OCI-M2 (cell line): ENCODE data around the gene LINC01488.
A peak's percentile ranks its signal among the peaks of the same experiment; 100 is the strongest.

ENCODE experiments used
- DNase-seq: peaks from one replicate; lab custom pipeline; 2025; ENCODE audit not compliant: unreplicated experiment; lab: John Stamatoyannopoulos, UW

Gene LINC01488

DNA sequence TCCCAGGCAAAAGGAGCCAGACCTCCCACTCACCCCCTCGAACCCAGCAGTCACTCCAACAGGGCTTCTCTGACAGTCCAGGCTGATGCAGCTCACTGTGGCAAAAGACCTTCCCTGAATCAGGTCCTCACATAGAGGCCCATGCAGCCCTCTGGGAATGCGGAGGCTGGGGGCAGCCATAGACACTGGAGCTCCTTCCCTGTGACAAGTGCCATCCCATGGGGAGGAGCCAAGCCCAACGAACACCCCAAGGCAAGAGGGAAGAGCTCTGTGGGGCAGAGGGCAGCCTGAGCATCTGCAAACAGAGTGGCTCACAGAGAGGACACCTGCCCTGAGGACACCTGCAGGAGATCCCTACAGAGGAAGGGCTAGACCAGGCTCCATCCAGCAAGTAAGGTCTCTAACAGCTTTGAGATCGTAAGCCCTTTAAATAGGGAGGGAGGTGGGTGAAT is at the start of gene LINC01488:
Gene LINC01488, plus strand, starts transcription at position 271 of the 452 bp plus-strand sequence.
- DNase-seq = no peak

DNA sequence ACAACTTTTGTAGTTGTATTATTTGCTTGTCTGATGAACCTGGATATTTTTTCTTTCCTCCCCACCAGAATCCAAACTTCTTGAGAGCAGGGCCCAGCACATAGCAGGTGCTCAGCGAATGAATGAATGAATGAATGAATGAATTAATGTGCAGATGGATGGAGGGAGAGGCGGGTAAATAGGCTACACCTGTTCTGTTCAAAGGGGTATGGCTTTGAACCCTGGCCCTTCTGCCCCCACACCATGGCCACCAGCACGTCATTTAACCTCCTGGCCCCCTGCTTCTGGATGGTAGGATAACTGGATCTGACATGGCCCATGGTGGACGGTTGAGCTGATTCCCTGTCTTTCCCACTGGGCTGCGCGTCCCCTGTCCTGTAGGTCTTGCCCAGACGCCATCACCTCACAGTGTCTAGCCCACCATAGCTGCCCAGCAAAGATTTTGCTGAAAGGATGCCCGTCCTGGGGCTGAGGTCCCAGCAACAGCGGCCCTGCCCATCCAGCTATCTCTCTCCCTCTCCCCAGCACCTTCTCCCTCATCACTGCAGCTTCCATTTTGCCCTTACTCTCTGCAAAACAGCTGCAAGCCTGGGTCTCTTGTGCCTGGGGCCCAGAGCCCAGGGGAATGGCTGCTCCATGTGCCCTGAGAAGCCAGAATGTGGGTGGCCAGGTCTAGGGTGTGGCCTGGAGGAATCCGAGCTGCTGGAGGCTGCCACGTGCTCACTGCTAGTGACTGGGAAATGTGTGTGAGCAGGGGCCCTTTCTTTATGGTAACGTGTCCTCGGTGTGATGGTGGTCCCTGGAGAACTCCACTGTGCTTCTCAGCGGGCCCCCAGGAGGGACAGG is 49.3 kb upstream of the LINC01488 start:
- no peak for DNase-seq

DNA sequence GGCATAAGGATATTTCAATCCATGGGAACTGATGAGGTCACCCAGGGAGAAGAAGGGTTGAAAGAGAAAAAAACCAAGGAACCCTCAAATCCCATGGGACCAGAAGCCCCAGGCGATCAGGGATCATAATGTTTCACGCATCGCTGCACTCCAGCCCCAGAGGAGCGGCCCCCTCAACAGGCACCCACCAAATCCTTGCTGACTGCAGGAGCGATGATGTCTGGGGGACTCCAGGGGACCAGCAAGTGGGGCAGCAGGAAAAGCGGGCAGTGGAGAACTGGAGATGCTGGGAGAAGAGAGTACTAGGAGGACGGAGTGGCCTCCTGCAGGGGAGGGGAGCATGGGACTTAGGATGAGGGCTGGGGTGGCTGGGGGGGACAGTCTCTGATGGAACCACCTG is 47.7 kb upstream of the LINC01488 start:
- no peak for DNase-seq

DNA sequence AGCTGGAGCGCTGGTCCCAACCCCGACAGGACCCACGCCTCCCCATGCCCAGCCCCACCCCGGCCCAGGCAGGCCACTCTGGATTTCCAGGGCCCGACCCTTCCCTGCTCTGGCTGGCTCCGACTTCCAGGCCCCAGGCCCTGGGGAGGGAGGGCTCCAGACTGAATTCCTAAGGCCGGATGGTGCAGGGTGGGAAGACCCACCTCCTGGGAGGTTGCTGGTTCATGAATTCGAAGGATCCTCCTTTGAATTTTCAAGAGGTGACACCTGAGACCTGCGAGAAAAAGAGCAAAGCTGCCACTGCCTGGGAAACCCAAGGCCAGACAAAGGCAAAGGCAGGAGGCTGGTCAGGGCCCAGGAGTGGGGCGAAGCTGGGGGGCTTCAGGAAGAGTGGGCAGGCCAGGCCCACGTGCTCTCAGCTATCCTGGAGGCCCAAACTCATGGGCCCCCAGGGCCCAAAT is 47.0 kb upstream of the LINC01488 start:
- no peak for DNase-seq

DNA sequence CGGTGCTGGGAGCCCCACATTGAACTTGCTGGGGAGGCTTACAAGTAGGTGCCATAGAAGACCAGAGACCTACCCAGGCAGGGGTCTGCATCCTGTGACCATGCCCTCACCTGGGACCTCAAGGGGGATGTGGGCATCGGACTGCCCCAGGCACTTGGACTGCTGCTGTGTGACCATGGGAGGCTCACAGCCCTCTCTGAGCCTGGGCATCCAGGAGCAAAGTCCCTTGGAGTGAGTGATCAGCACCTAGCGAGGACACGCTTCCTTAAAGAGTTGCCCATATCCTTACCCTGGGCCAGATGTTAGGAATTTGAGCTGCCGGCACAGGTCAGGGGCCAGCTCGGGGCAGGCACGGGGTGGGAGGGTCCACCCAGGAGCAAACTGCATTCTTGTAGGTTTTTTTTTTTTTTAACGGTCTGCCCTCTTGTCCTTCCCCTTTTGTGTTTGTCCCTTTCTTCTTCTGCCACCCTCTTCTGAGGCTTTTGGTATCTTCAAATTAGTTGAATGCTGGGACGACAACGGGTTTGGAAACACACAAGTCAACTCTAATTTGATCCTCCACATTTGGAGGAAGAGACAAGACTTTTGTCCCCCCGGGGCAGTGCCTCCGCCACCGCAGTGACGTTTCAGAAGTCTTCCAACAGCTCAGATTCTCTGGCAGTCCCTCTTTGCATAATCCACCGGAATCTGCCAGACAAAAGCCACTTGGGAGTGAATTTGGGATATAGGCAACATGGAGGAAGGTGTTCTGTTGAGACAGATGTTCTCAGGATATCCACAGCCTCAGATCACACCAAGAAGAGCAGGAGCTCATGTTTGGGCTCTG is 46.1 kb upstream of the LINC01488 start:
- no peak for DNase-seq

DNA sequence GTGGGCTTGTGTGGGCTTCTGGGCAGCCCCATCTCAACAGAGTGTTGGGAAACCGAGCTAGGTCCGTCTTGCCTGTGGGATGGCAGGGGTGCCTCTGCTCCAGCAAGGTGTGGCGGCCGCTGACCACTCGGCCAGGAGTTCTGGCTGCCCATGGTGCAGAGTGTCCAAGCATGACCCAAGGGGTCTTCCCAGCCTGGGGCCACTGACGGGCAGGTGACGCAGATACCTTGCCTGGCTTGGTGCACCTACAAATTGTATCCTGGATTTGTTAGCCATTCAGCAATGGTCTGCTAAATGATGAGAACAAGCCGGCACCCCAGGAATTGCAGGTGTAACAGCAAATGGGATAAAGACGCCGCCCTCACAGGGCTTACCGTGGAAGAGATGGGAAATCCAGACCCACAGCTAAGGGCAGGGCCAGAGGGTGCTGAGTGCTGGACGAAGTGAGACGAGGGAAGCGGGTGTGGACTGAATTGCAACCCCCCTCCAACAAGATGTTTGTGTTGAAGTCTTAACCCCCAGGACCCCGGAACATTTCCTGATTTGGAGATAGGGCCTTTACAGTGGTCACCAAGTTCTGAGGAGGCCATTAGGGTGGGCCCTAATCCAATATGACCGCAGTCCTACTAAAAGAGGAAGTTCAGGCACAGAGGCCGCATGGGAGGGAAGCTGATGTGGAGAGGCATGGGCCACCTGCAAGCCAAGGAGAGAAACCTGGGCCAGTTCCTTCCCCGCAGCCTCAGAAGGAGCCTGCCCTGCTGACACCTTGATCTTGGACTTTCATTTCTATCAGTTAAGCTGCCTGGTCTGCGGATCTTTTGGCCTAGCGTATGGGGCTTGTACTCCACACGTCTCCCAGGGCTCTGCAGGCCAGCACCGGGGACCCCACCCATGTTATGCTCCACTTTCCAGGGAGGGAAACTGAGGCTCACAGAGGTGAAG is 45.2 kb upstream of the LINC01488 start:
- no peak for DNase-seq

DNA sequence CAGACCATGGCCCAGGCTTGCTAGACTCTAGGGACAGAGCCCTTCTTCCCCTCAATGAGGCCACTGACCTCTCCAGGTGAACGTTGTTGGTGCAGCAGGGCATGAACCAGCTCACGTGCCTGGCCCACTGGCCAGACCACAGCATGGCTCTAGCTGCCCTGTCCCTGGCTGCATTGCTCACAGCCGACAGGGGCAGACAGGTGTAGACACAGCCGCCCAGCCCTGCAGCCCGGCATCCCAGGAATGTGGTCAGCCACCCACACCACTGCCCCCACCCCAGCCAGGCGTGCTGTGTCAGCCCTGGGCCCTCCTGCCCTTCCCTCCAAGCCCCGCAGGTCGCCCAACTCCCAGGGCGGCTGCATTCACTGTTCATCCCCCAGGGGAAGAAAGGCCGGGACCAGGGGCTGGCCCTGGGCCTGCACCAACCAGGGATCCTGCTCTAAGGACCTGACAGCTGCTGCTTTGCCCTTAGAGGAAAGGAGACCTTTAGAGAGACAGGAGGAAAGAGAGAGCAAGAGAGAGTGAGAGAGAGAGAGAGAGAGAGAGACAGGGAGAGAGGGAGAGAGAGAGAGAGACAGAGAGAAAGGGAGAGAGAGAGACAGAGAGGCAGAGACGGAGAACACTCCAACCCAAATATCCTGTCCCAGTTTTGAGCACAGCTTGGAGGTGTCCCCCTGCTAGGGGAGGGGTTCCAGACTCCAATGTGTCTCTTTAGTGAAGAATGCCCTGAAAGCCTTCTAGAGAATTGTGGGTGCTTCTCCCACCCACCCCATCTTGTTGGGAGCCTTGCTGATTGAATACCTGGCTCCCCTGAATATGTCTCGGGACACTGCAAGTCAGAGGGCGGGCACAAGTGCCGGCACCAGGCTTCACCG is 44.2 kb upstream of the LINC01488 start:
- DNase-seq = no peak

DNA sequence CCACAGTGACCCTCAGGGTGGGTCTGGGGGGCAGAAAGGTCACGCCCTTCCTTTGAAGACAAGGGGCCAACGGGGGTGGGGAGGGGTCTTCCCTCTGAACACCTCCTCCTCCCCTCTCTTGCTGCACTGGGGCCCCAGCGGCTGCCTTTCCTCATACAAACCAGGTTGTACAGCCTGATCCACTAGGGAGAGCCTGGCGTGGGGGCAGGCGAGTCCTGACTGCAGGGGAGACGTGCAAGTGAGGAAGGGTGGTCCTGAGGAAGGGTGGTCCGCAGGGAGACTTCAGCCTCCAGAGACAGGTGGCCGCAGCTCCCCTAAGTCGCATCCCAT is 43.6 kb upstream of the LINC01488 start:
- no peak for DNase-seq

DNA sequence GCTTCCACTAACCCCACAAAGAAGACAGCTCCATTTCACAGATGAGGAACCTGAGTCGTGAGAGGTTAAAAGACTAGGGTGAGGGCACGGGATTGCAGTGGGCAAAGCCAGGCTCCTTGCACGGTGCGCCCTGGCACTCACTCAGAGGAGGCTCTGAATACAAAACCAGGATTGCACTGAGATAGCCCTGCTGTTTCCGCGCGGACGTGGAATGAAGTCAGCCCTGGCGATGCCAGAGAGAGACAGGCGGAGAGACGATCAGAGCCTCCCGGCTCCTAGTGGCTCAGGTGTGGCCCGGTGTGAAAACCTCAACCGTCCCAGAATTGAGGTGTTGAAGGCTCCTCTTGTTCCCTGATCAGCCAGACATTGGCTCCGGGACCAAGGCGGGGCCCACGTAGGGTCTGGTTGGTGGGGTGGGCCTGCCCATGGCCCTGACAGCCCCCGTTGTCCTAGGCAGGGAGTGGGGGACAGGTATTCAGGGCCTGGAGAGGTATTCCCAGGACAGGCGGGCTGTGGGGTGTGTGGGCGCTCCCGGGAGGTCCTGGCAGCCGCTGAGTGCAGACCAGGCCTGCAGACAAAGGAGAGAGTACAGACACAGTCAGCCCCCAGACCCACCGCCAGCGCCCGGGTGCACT is 43.1 kb upstream of the LINC01488 start:
- DNase-seq = no peak

DNA sequence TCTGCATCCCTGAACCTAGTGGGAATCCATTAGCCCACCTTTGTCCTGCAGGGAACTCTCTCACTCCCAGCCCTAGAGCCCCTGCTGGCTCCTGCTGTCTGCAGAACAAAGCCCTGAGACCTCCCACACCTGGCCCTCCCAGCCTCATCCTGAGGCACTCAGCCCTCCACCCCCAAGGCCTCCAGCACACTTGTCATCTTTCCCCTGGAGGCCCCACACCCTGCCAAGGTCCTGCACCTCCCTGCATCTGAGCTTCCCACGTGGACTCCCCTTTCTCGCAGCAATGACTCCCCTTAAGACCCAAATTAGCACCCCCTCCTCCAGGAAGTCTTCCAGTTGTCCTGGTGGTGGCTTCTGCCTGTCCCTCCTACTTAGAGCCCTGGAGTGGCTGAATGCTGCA is 42.3 kb upstream of the LINC01488 start:
- no peak for DNase-seq

DNA sequence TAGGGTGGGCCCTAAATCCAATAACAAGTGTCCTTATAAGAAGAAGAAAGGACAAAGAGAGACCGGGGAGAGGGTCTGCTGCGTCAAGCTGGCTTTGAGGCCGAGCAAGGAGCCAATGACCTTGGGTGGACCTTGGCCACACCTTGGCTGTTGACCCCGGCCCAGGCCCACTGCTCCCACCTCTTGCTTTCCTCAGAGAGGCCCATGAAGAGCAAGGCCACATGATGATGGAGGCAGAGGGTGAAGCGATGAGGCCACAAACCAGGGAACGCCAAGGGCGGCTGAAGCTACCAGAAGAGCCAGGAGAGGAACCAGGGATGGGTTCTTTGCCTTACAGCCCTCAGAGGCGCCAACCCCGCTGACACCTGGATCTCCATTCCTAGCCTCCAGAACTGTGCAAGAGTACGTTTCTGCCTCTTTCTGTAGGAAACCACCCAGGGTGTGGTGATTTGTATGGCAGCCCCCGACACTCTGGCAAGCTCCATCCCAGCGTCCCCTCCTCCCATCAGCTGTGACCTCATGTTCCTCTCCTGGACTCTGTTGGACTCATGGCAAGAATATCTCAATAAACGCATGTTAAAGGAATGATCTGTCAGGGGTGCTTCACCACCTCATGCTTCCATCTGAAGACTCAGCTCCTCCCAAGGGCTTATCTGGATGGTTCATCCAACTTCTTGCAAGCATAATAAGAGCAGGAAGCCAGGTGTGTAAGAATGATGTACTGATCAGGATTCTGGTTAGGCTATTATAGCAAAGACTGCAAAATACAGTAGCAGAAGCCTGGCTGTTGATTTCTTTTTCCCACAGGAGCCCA is 41.6 kb upstream of the LINC01488 start:
- no peak for DNase-seq

DNA sequence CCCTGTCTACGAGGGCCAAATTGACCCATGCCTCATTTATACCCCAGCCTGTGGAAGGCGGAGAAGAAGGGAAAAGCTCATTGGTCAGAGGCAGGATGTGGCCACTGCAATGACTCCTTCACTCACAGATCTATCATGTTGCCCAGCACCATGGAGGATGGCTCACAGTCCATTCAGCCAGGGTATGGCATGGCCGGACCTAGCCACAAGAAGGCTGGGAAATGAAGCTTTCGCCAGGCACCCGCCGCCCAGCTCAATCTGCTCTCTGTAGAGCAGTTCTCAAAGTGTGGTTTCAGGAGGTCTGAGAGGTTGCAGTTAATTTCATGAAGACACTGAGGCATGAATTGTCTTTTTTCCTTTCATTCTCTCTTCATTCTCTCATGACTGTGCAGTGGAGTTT is 40.6 kb upstream of the LINC01488 start:
- DNase-seq = no peak

DNA sequence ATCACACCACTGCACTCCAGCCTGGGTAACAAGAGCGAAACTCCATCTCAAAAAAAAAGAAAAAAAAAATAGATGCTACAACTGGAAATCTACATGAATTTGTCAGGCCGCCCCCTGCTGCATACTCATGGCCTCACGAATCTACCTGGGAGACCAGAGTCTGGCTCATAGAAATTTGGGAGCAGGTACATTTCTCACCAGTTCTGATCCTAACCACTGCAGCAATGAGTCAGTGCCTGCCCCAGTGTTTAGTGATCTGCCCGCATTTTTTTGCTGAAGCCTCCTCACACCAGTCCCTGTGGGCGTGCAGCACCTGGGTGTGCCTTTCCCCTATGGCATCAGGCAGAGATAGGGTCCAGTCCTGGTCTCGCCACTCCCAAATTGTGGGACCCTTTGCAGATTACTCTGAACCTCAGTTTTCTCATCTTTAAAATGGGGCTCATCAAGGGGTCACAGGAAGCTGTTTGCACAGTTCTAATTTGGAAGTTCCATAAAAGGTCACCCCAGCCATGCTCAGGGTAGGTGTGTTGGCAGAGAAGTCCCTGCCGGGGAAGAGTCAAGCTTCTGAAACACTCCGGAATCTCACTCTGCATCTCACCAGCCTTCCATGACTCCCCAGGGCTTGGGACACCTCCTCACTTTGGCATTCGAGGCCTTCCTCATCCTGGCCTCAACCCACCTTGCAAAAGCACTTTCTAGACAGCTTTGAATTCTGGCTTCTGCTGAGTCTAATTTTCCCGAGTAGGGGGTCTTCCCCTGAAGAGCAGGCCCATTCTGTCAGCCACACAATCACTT is 39.3 kb upstream of the LINC01488 start:
- no peak for DNase-seq

DNA sequence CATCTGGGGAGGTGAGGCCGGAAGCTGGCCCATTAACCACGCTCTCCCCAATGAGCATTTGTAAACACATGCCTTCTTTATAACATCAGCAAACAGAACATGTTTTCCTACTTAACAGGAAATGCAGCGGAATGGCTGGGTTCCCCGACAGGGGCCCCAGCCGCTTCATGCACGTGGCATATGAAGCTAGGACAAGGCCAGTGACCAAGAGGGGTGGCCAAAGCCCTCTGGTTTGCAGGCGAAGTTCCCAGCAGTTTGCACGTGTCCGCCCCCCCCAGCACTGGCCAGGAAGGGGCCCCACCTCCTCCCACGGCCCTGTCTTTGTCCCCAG is 38.7 kb upstream of the LINC01488 start:
- no peak for DNase-seq

DNA sequence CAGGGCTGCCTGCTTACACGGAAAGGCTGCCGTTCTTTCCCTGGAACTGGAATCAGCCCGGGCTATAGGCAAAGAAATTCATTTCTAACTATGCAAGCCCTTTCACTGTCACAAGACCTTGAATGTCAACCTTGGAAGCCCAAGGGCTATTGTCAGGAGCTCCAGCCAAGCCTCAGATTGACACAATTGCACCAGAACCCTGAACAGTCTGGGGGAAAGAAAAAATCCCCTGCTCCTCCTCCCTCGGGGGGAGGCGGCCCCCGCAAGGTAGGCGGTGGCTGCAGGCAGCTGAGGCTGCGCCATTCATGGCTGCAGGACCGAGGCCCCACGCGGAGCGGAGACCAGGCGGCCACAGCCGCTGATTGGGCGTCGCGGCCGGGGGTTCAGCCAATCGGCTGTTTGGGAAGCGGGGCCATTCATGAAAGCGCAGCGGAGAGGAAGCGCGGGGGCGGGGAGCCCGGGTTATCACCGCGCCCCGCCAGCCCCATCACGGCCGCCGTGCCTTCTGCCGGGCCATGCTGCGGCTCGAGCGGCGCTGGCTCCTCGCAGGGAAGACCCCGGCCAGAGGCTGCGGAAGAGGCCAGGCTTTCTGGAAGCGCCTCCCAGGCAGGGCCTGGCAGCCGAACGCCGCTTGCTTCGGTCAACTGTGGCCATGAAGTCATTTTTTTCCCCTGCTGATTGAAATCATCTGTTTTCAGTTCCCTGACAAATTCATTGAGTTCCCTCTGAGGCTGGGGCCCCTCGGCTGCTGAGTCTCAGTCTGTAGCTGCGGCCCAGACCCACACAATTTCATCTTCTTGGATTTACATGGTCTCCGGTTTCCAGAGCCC is 38.1 kb upstream of the LINC01488 start:
- peak; percentile 60 for DNase-seq

DNA sequence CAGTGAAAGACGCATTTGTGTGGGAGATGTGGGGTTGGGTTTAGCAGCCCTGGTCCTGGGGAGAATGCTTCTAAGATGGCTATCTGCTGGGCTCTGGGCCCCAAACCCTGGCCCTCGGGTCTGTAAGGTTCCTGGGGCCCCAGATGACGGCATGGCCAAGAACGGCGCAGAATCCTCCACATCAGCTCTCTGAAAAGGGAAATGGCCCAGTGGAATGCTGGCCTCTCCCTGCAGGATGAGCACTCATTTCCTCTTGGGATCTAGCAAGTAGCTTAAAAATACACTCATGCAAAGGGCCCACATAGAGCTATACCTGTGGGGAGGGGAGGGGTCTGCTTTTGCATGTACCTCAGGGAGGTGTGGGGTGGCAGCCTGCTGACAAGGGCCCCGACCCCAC is 37.5 kb upstream of the LINC01488 start:
- DNase-seq = no peak

DNA sequence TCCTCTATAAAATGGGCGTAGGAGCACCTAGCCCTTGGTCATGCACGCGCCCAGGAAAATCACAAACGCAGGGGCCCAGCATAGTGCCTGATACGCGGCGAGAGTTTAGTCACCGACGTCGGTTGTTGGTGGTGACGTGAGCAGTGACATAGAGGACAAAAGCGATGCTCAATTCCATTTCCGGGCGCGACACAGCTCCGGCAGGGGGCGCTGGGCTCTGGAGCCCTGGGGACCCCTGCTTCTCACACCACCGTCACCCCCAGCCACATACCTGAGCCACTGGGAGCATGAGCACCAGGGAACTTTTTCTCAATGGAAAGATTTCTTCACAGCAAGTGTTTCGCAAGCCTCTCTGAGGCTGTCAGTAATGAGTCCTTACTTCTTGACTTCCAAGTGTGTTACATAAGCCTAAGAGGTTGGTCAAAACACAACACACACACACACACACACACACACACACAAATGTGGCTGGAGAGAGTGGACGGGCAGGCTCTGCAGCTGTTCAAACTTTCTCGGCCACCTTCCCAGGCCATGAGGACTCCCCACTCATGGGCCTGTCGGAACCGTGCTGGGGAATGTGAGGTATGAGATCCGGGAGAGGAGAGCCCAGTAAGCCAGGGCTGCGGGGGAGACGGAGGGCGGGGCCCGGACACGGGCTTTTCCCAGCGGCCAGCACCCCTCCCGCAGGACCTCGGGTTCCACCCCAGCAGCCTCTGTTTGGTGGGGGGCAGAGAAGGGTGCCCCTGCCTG is 36.9 kb upstream of the LINC01488 start:
- no peak for DNase-seq
